ENCODE data around the gene CALML3. TPM values are rescaled to one million over a fixed set of nuclear protein-coding genes. Genes with fewer than 3 reads are reported as not detected.

CALML3 gene
- total RNA-seq, 1 experiment from 2014 or later = not detected

DNA sequence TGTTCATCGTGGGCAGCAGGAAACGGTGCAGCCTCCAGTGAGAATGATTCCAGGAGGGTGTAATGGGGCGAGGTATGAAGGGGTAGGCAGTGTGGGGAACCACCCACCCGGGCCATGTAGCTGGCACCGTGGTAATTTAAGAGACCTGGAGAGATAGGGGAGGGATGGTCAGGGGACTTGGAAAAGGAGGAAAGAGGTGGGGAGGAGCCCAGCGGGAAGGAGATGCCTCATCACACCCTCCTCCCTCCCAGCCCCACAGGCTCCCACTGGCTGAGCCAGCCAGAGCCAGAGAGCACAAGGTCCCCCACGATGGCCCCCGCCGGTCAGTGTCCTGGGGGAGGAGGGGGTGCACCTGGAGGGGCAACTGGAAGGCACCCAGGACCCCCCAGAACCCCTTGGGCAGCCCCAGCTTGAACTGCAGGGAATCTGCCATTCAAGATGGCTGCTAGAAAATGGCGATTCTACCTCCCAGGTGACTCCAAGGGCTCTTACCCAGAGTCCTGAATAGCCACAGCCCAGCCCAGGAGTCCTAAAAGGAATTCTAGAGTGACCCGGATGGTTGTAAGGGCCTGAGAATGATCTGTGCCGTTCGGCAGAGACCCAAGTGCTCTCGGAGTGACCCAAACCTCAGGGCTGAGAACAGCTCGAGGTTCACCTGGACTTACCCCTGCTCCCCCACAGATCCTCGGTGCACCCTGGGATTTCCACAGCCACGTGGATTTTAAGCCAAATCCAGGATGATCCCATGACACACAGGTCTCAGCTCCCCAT lies 28.8 kb downstream of the CALML3 start:
- no peak overlapping the region for H3K4me3 ChIP-seq (ENCODE audit: low read depth in 2 of 2, low read length in 2 of 2)
- H3K4me1 ChIP-seq (ENCODE audit: control insufficient read depth, insufficient read depth, low read length) = peaks cover 16% of the 10 kb centered on the region
- H3K9me3 ChIP-seq (ENCODE audit: control insufficient read depth, insufficient read depth, low read depth, low read length) = no peaks in the 10 kb centered on the region
- DNase-seq (ENCODE audit: low read depth, low spot score) (no peak), ATAC-seq (no peak)
- H3K27me3 ChIP-seq (ENCODE audit: control insufficient read depth, insufficient read depth, low read length) = no peaks in the 10 kb centered on the region
- in situ Hi-C loops (cut with HindIII; ENCODE audit: low pct_unique_long_range_greater_than_20kb, low sequenced_read_pairs) = no loop called here
- no peak overlapping the region for H3K27ac ChIP-seq (ENCODE audit: low read length)
- ChIA-PET POLR2A (no interaction called here), CTCF (no interaction called here)
- intact Hi-C loops (cut with micrococcal nuclease; ENCODE audit: unreplicated experiment) = no loop called here
- BruUV-seq (replicated peaks) = no TSS peak
- no peak for TF ChIP-seq POLR2AphosphoS5 (IDR thresholded peaks at IDR 0.05; ENCODE audit: low read depth, low read length)
- no peak for TF ChIP-seq TCF7L2 (IDR thresholded peaks at IDR 0.05; ENCODE audit: low read depth, low read length)
- no peak for TF ChIP-seq SIN3A (IDR thresholded peaks at IDR 0.05; ENCODE audit: borderline replicate concordance, insufficient read depth, low read depth, low read length)
- no peak for TF ChIP-seq REST (IDR thresholded peaks at IDR 0.05; ENCODE audit: insufficient read depth in 1 of 2, low read depth in 2 of 2, low read length in 1 of 2)
- no peak for TF ChIP-seq CTCF (IDR thresholded peaks at IDR 0.05)
- H3K36me3 ChIP-seq (ENCODE audit: control insufficient read depth, insufficient read depth, low read length) = no peaks in the 10 kb centered on the region

- ChIA-PET POLR2A (interaction anchor here (0.7 kb wide), 1 partner anchor 253 kb away, joined by 11 read pairs; no protein-coding TSS in a partner anchor), CTCF (no interaction called here)
- Histone ChIP-seq H3K4me1 (ENCODE audit: control insufficient read depth, insufficient read depth, low read length) (peaks cover 6% of the 10 kb centered on the region; the same call in 1 of the 2 replicates), H3K4me3 (ENCODE audit: low read depth in 2 of 2, low read length in 2 of 2) (no peak overlapping the region), H3K36me3 (ENCODE audit: control insufficient read depth, insufficient read depth, low read length) (no peaks in the 10 kb centered on the region), H3K27me3 (ENCODE audit: control insufficient read depth, insufficient read depth, low read length) (no peaks in the 10 kb centered on the region), H3K27ac (ENCODE audit: low read length) (no peak overlapping the region), H3K9me3 (ENCODE audit: control insufficient read depth, insufficient read depth, low read depth, low read length) (no peaks in the 10 kb centered on the region)
- no TSS peak for BruUV-seq (replicated peaks)
- no peak for TF ChIP-seq SIN3A (IDR thresholded peaks at IDR 0.05; ENCODE audit: borderline replicate concordance, insufficient read depth, low read depth, low read length)
- no peak for TF ChIP-seq TCF7L2 (IDR thresholded peaks at IDR 0.05; ENCODE audit: low read depth, low read length)
- TF ChIP-seq POLR2AphosphoS5 (IDR thresholded peaks at IDR 0.05; ENCODE audit: low read depth, low read length) = no peak
- TF ChIP-seq REST (IDR thresholded peaks at IDR 0.05; ENCODE audit: insufficient read depth in 1 of 2, low read depth in 2 of 2, low read length in 1 of 2) = no peak
- TF ChIP-seq CTCF (IDR thresholded peaks at IDR 0.05) = no peak
- DNase-seq (ENCODE audit: low read depth, low spot score) (no peak), ATAC-seq (no peak)
- in situ Hi-C loops (cut with HindIII; ENCODE audit: low pct_unique_long_range_greater_than_20kb, low sequenced_read_pairs) = no loop called here
- intact Hi-C loops (cut with micrococcal nuclease; ENCODE audit: unreplicated experiment) = no loop called here
Observed at GRCh38 chr10:5555021-5555510, 30.3 kb downstream of the CALML3 start.
